Suprapubic skin (tissue), 4 donors: ENCODE data around the gene KIF12. TPM values are rescaled to one million over a fixed set of nuclear protein-coding genes. Genes with fewer than 3 reads are reported as not detected.
A peak's percentile ranks its signal among the peaks of the same experiment; 100 is the strongest.
"Not testable (repeated sequence)": the region's sequence is repeated elsewhere in the genome, so short reads cannot be mapped to it uniquely, and the experiment has no call there.

Experiments
- DNase-seq, 2 donors: peaks; one replicate each; pipeline ENCODE4 v3.0.0-alpha.2; 2019; ENCODE audit warnings: low spot score in 2 of 2
- H3K27ac ChIP-seq: fragments of 200-600 bp; sonication (generic); one replicate; pipeline ENCODE4 v1.5.1; 2019
- H3K27me3 ChIP-seq: fragments of 200-600 bp; sonication (generic); one replicate; pipeline ENCODE4 v1.5.1; 2019
- H3K36me3 ChIP-seq: fragments of 200-600 bp; sonication (generic); one replicate; pipeline ENCODE4 v1.5.1; 2019
- H3K4me1 ChIP-seq: fragments of 200-600 bp; sonication (generic); one replicate; pipeline ENCODE4 v1.5.1; 2019
- H3K4me3 ChIP-seq: fragments of 200-600 bp; sonication (generic); one replicate; pipeline ENCODE4 v1.5.1; 2019; ENCODE audit warnings: mild to moderate bottlenecking
- H3K9me3 ChIP-seq: fragments of 200-600 bp; sonication (generic); one replicate; pipeline ENCODE4 v1.5.1; 2019
- EP300 ChIP-seq: sonication (generic); formaldehyde crosslinking; IDR thresholded peaks from one replicate; pipeline ENCODE4 v1.6.1; 2017; ENCODE audit warnings: antibody characterized with exemption
- POLR2A ChIP-seq, 2 donors: fragments of 450-650 bp; IDR thresholded peaks; one replicate each; pipeline ENCODE4 v1.6.1; 2017; ENCODE audit warnings: antibody characterized with exemption in 2 of 2, mild to moderate bottlenecking in 2 of 2, moderate library complexity in 2 of 2
- POLR2AphosphoS5 ChIP-seq, 3 donors: sonication (generic); formaldehyde crosslinking; IDR thresholded peaks; one replicate each; pipeline ENCODE4 v1.6.1; 2017; ENCODE audit warnings: antibody characterized with exemption in 3 of 3
- WGBS: methylation state at CpG from one replicate; pipeline ENCODE4 v1.1.5; 2018; 5-methylcytosine and 5-hydroxymethylcytosine counted together
- total RNA-seq, 4 donors: library from RNA; depleted of rRNA; stranded (reverse); fragments of >200 nt; gene quantifications; one replicate each; pipeline ENCODE4 v1.1.0, GENCODE V29; 2016
- TF ChIP-seq, protein P1 (sequence below), 2 donors: fragments of 200-600 bp in 1 of 2; fragments of 450-650 bp in 1 of 2; sonication (generic) in 1 of 2; IDR thresholded peaks; one replicate each; pipeline ENCODE4 v1.5.1; 2016 to 2019; ENCODE audit warnings: antibody characterized with exemption in 2 of 2, mild to moderate bottlenecking in 1 of 2, moderate library complexity in 1 of 2

The KIF12 gene
- total RNA-seq, 4 donors from 2014 or later, result 1.1 to 3.1 (median 2.1) TPM

DNA sequence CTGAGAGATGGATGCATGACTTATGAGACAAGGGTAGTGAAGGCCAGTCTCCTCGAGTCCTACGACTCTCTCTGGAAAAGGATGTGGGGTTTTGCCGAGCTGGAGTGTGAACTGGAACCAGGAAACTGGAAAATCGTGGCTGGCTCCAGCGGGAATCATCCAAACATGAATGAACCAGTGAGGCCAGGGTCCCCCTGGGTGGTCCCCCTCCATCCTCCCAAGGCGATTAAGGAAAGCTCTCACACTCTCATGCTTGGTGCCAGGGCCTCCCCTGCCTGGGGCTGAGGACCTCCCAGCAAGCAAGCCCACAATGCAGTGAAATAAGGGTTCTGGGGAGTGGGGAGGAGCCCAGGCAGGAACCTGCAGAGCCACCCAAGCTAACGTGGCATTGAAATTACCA lies 11.4 kb downstream of the KIF12 start:
- DNase-seq, result no peak
- Histone ChIP-seq H3K4me3 (no peak overlapping the region), H3K9me3 (no peaks in the 10 kb centered on the region), H3K27ac (no peak overlapping the region), H3K4me1 (peaks cover 6% of the 10 kb centered on the region), H3K36me3 (no peaks in the 10 kb centered on the region), H3K27me3 (no peaks in the 10 kb centered on the region)
- TF ChIP-seq EP300 (no peak), POLR2A (IDR thresholded peaks at IDR 0.05) (no peak), POLR2AphosphoS5 (IDR thresholded peaks at IDR 0.05) (no peak)
- TF ChIP-seq, protein P1, sequence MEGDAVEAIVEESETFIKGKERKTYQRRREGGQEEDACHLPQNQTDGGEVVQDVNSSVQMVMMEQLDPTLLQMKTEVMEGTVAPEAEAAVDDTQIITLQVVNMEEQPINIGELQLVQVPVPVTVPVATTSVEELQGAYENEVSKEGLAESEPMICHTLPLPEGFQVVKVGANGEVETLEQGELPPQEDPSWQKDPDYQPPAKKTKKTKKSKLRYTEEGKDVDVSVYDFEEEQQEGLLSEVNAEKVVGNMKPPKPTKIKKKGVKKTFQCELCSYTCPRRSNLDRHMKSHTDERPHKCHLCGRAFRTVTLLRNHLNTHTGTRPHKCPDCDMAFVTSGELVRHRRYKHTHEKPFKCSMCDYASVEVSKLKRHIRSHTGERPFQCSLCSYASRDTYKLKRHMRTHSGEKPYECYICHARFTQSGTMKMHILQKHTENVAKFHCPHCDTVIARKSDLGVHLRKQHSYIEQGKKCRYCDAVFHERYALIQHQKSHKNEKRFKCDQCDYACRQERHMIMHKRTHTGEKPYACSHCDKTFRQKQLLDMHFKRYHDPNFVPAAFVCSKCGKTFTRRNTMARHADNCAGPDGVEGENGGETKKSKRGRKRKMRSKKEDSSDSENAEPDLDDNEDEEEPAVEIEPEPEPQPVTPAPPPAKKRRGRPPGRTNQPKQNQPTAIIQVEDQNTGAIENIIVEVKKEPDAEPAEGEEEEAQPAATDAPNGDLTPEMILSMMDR (IDR thresholded peaks at IDR 0.05), result no peak
- 76% methylated on average over 7 of the region's 7 CpGs for WGBS

DNA sequence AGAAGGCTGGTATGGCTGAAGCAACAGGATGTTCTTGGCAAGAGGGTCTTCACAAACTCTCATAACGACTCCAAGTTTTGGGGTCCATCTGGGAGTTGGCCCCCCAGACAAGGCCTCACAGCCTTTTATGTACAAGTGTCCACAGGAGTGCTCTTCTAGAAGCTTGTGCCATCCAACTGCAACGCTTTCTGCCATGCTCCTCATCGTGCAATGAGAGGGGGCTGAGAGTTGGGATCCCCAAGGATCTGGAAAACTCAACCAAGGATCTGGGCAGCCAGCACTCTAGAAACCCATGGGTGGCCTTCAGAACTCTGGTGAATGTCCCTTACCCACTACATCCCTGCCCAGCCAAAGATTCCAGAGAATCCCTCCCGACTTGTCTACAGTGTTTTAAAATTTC lies 12.5 kb downstream of the KIF12 start:
- Histone ChIP-seq H3K4me1 (peaks cover 9% of the 10 kb centered on the region), H3K4me3 (no peak overlapping the region), H3K9me3 (no peaks in the 10 kb centered on the region), H3K36me3 (no peaks in the 10 kb centered on the region), H3K27ac (no peak overlapping the region), H3K27me3 (no peaks in the 10 kb centered on the region)
- no peak for DNase-seq
- WGBS, result 87% methylated on average over 3 of the region's 4 CpGs
- TF ChIP-seq EP300 (no peak), POLR2A (IDR thresholded peaks at IDR 0.05) (no peak), POLR2AphosphoS5 (IDR thresholded peaks at IDR 0.05) (no peak)
- TF ChIP-seq, protein P1 (IDR thresholded peaks at IDR 0.05), result no peak

DNA sequence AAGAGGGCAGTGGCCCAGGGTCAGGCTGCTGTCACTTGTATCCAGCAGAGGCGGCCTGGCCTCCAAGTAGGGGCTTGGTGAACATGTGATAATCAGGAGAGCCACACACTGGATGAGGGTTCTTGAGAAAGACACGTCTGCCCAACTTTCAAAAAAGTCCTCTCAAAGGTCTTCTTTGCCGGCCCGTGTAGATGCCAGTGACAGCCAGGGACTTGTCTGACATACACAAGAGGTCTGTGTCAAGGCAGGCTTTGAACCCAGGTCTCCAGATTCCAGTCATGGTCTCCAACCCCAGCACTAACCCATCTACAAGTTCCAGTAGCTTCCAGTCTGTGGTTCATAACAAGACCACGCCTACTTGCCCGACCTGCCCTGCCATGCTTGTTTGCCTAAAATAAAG lies 13.1 kb downstream of the KIF12 start:
- no peaks in the 10 kb centered on the region for H3K9me3 ChIP-seq
- no peak overlapping the region for H3K4me3 ChIP-seq
- H3K27ac ChIP-seq, result no peak overlapping the region
- no peaks in the 10 kb centered on the region for H3K27me3 ChIP-seq
- no peak for TF ChIP-seq EP300
- TF ChIP-seq, protein P1 (IDR thresholded peaks at IDR 0.05), result no peak
- no peak for TF ChIP-seq POLR2A (IDR thresholded peaks at IDR 0.05)
- DNase-seq, result no peak
- peaks cover 9% of the 10 kb centered on the region for H3K4me1 ChIP-seq
- 92% methylated on average over 6 of the region's 6 CpGs for WGBS
- no peaks in the 10 kb centered on the region for H3K36me3 ChIP-seq

DNA sequence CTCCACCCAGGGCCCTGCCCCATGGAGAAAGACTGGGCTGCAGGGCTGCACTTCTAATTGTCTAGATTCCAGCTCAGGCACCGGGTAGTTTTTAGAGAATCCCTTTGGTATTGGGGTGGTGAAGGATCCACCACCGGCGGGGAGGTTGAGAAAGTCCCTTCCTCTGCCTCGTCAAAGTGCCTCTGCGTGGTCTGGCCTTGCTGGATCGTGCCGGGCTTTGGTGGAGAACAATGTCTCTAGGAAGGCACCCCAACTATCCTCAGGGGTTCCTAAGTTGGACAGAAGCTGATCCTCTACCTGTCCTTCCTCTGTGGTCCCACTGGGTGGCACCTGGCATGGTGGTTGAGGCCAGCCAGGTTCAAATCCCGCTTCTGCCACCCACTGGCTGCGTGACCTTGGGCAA lies 13.7 kb downstream of the KIF12 start:
- no peak for TF ChIP-seq POLR2AphosphoS5 (IDR thresholded peaks at IDR 0.05)
- Histone ChIP-seq H3K36me3 (no peaks in the 10 kb centered on the region), H3K9me3 (no peaks in the 10 kb centered on the region), H3K27me3 (no peaks in the 10 kb centered on the region), H3K27ac (no peak overlapping the region), H3K4me1 (peaks cover 9% of the 10 kb centered on the region), H3K4me3 (no peak overlapping the region)
- 97% methylated on average over 3 of the region's 9 CpGs for WGBS
- no peak for DNase-seq

DNA sequence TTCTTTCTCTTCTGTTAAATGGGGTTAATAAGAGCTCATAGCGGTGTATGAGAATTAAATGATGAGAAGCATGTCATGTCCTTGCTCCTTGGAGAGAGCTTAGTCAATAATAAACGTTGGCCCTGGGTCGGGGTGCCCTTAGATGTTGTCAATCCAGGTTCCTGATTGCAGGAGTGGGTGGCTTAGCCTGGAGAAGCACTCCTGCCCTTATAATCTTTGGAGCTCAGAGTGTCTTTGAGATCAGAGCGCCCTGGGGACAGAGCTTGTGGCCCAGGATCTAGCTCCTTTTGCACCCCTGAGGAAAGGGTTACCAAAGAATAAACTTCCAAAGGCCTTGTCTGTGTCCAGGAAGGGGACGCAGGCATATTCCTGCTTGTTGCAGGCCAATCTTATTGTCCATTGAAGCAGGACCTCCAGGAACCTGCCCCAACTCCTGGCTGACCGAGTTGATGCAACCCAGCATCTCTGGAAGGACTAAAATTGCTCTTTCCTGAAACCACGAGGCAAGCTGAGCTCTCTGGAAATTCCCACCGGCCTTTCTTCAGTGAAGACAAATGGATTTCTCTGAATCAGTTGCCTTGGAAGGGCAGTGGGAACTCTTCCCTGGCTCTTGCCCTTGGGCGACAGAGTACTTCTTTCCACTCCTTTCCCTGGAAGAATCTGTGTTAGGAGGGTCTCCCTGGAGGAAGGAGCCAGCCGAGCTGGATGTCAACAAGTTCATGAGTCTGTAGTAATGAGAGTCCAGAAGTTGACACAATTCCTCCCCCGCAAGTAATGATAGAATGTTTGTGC lies 14.6 kb downstream of the KIF12 start:
- H3K27me3 ChIP-seq, result no peaks in the 10 kb centered on the region
- DNase-seq, result no peak
- 92% methylated on average over 11 of the region's 11 CpGs for WGBS
- H3K4me1 ChIP-seq, result peaks cover 9% of the 10 kb centered on the region
- no peak overlapping the region for H3K27ac ChIP-seq
- H3K4me3 ChIP-seq, result no peak overlapping the region
- H3K36me3 ChIP-seq, result no peaks in the 10 kb centered on the region
- TF ChIP-seq EP300 (no peak), POLR2A (IDR thresholded peaks at IDR 0.05) (no peak), POLR2AphosphoS5 (IDR thresholded peaks at IDR 0.05) (no peak)
- TF ChIP-seq, protein P1 (IDR thresholded peaks at IDR 0.05), result no peak
- no peaks in the 10 kb centered on the region for H3K9me3 ChIP-seq

DNA sequence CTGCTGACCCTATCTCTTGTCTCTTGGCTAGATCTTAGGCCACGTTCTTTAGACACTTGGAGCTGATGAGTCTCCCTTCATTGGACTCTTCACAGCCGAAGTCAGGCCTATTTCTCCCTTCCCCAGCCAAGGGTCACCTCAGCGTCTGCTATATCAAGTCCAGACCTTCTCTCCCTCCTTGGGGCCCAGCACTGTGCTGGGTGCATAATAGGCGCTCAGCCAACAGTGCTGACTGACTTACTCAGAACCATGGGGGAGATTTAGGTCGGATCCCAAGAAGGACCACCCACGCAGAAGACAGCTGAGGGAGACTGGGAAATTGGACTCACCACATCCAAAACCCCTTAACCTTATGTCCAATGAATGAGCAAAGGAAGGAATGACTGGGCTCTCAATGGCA lies 15.4 kb downstream of the KIF12 start:
- no peak overlapping the region for H3K27ac ChIP-seq
- no peaks in the 10 kb centered on the region for H3K36me3 ChIP-seq
- no peak for DNase-seq
- no peak overlapping the region for H3K4me3 ChIP-seq
- WGBS, result 90% methylated on average over 6 of the region's 6 CpGs
- H3K9me3 ChIP-seq, result no peaks in the 10 kb centered on the region
- H3K27me3 ChIP-seq, result peaks cover 1% of the 10 kb centered on the region
- TF ChIP-seq, protein P1 (IDR thresholded peaks at IDR 0.05), result no peak
- TF ChIP-seq EP300, result no peak
- H3K4me1 ChIP-seq, result peaks cover 9% of the 10 kb centered on the region

DNA sequence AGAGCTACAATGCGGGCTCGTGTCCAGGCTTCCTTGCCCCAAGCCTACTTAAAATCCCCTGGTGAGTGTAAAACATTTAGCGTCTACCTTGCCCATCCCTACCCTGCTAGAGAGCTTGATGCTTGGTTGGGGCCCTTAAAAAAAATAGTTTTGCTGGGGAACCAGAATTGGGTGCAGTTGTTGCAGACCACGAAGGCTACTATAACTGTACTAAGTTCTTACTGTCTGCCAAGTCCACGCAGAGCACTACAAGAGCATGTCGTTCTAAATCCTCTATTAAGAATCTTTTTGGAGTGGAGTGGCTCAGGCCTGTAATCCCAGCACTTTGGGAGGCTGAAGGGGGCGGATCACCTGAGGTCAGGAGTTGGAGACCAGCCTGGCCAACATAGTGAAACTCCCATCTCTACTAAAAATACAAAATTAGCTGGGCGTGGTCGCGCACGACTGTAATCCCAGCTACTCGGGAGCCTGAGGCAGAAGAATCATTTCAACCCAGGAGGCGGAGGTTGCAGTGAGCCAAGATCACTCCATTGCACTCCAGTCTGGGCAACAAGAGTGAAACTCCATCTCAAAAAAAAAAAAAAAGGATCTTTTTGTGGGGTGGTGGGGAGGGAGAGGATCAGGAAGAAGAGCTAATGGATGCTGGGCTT lies 16.2 kb downstream of the KIF12 start:
- H3K27ac ChIP-seq, H3K9me3 ChIP-seq, H3K4me1 ChIP-seq, H3K4me3 ChIP-seq, H3K27me3 ChIP-seq, H3K36me3 ChIP-seq: not testable (repeated sequence)
- DNase-seq, result peak in 1 of 2 donors; percentile 61
- WGBS, result 43% methylated on average over 13 of the region's 13 CpGs
